ENCODE results near the gene C5orf46. TPM values are rescaled to one million over a fixed set of nuclear protein-coding genes. Genes with fewer than 3 reads are reported as not detected.
"Not testable (repeated sequence)": the region's sequence is repeated elsewhere in the genome, so short reads cannot be mapped to it uniquely, and the experiment has no call there.

Gene C5orf46
- total and polyA plus RNA-seq, 2 donors (not counting 1 experiment from before 2014, with no cell fraction given), result not detected

- no peaks in the 10 kb centered on the region for H3K79me2 ChIP-seq (ENCODE audit: control insufficient read depth, insufficient read depth, low read length)
- ChIA-PET POLR2A (no interaction called here), CTCF (interaction anchor here (1.1 kb wide), 1 partner anchor 18 kb away, joined by 3 read pairs; no protein-coding TSS in a partner anchor)
- H3K9me3 ChIP-seq (ENCODE audit: control extremely low read depth in 1 of 3, control insufficient read depth in 2 of 3, insufficient read depth in 1 of 3, low read length in 2 of 3), result no peaks in the 10 kb centered on the region
- no peak overlapping the region for H2AFZ ChIP-seq (ENCODE audit: insufficient read depth, low read depth, low read length, poor library complexity, severe bottlenecking)
- Mint-ChIP-seq H3K27me3 (no peaks in the 10 kb centered on the region), H3K4me1 (no peaks in the 10 kb centered on the region), H3K4me3 (no peak overlapping the region), H3K27ac (no peak overlapping the region), H3K9me3 (ENCODE audit: insufficient read depth) (no peaks in the 10 kb centered on the region)
- intact Hi-C loops (cut with micrococcal nuclease), result no loop called here
- no peaks in the 10 kb centered on the region for H3K36me3 ChIP-seq (replicated peaks in 1 of 2; ENCODE audit: control extremely low read depth in 1 of 2, control insufficient read depth in 1 of 2, extremely low read depth in 1 of 2, insufficient read depth in 2 of 2, low read length in 1 of 2)
- H3K4me3 ChIP-seq (ENCODE audit: control extremely low read depth in 1 of 5, extremely low read depth in 1 of 5, insufficient read depth in 1 of 5, low read depth in 2 of 5, low read length in 4 of 5), result no peak overlapping the region
- no peak overlapping the region for H3K9ac ChIP-seq (ENCODE audit: low read length)
- TF ChIP-seq EZH2 (IDR thresholded peaks at IDR 0.05; ENCODE audit: borderline replicate concordance, insufficient read depth, low read depth, low read length, poor library complexity, severe bottlenecking) (no peak), CTCF (IDR thresholded peaks at IDR 0.05) (no peak)
- no peak overlapping the region for H3K27ac ChIP-seq (ENCODE audit: low read length in 2 of 2)
- no peak overlapping the region for H3K4me2 ChIP-seq (replicated peaks; ENCODE audit: low read depth, low read length, poor library complexity, severe bottlenecking)
- DNase-seq (no peak), ATAC-seq (ENCODE audit: low read depth) (no peak)
- H4K20me1 ChIP-seq (ENCODE audit: control insufficient read depth, insufficient read depth, low read length, poor library complexity, severe bottlenecking), result no peaks in the 10 kb centered on the region
- H3K4me1 ChIP-seq (ENCODE audit: control insufficient read depth in 2 of 2, insufficient read depth in 2 of 2, low read length in 2 of 2), result no peaks in the 10 kb centered on the region
- no peaks in the 10 kb centered on the region for H3K27me3 ChIP-seq (replicated peaks in 1 of 4; ENCODE audit: control extremely low read depth in 1 of 4, control insufficient read depth in 3 of 4, insufficient read depth in 4 of 4, low read length in 3 of 4)
Measured at GRCh38 chr5:147876141-147876540, 30.2 kb downstream of the C5orf46 start.

- H2AFZ ChIP-seq (ENCODE audit: insufficient read depth, low read depth, low read length, poor library complexity, severe bottlenecking), result no peak overlapping the region
- no peaks in the 10 kb centered on the region for H3K36me3 ChIP-seq (replicated peaks in 1 of 2; ENCODE audit: control extremely low read depth in 1 of 2, control insufficient read depth in 1 of 2, extremely low read depth in 1 of 2, insufficient read depth in 2 of 2, low read length in 1 of 2)
- ChIA-PET CTCF (no interaction called here), POLR2A (no interaction called here)
- Mint-ChIP-seq H3K27me3 (no peaks in the 10 kb centered on the region), H3K4me3 (no peak overlapping the region), H3K9me3 (ENCODE audit: insufficient read depth) (no peaks in the 10 kb centered on the region), H3K4me1 (no peaks in the 10 kb centered on the region), H3K27ac (no peak overlapping the region)
- no peaks in the 10 kb centered on the region for H3K4me1 ChIP-seq (ENCODE audit: control insufficient read depth in 2 of 2, insufficient read depth in 2 of 2, low read length in 2 of 2)
- no peak for DNase-seq
- H3K27ac ChIP-seq (ENCODE audit: low read length in 2 of 2), result no peak overlapping the region
- no peaks in the 10 kb centered on the region for H3K27me3 ChIP-seq (replicated peaks in 1 of 4; ENCODE audit: control extremely low read depth in 1 of 4, control insufficient read depth in 3 of 4, insufficient read depth in 4 of 4, low read length in 3 of 4)
- WGBS (ENCODE audit: insufficient coverage), result 60% methylated on average over 2 of the region's 3 CpGs
- H4K20me1 ChIP-seq (ENCODE audit: control insufficient read depth, insufficient read depth, low read length, poor library complexity, severe bottlenecking), result no peaks in the 10 kb centered on the region
- no peak for ATAC-seq (ENCODE audit: low read depth)
- no peak for TF ChIP-seq EZH2 (IDR thresholded peaks at IDR 0.05; ENCODE audit: borderline replicate concordance, insufficient read depth, low read depth, low read length, poor library complexity, severe bottlenecking)
- no peak for TF ChIP-seq CTCF (IDR thresholded peaks at IDR 0.05)
- no peak overlapping the region for H3K4me2 ChIP-seq (replicated peaks; ENCODE audit: low read depth, low read length, poor library complexity, severe bottlenecking)
- H3K4me3 ChIP-seq (ENCODE audit: control extremely low read depth in 1 of 5, extremely low read depth in 1 of 5, insufficient read depth in 1 of 5, low read depth in 2 of 5, low read length in 4 of 5), result no peak overlapping the region
- no peaks in the 10 kb centered on the region for H3K79me2 ChIP-seq (ENCODE audit: control insufficient read depth, insufficient read depth, low read length)
- intact Hi-C loops (cut with micrococcal nuclease), result no loop called here
- H3K9me3 ChIP-seq (ENCODE audit: control extremely low read depth in 1 of 3, control insufficient read depth in 2 of 3, insufficient read depth in 1 of 3, low read length in 2 of 3), result no peaks in the 10 kb centered on the region
- no peak overlapping the region for H3K9ac ChIP-seq (ENCODE audit: low read length)
Measured at GRCh38 chr5:147874910-147875367, 31.4 kb downstream of the C5orf46 start.

- H3K4me3 ChIP-seq (ENCODE audit: control extremely low read depth in 1 of 5, extremely low read depth in 1 of 5, insufficient read depth in 1 of 5, low read depth in 2 of 5, low read length in 4 of 5); H3K27me3 ChIP-seq (replicated peaks in 1 of 4; ENCODE audit: control extremely low read depth in 1 of 4, control insufficient read depth in 3 of 4, insufficient read depth in 4 of 4, low read length in 3 of 4); H3K27me3 Mint-ChIP-seq; H3K36me3 ChIP-seq (replicated peaks in 1 of 2; ENCODE audit: control extremely low read depth in 1 of 2, control insufficient read depth in 1 of 2, extremely low read depth in 1 of 2, insufficient read depth in 2 of 2, low read length in 1 of 2); H3K4me1 ChIP-seq (ENCODE audit: control insufficient read depth in 2 of 2, insufficient read depth in 2 of 2, low read length in 2 of 2); H3K79me2 ChIP-seq (ENCODE audit: control insufficient read depth, insufficient read depth, low read length); CTCF ChIA-PET; intact Hi-C loops (cut with micrococcal nuclease); H3K4me1 Mint-ChIP-seq; H3K4me2 ChIP-seq (replicated peaks; ENCODE audit: low read depth, low read length, poor library complexity, severe bottlenecking); H2AFZ ChIP-seq (ENCODE audit: insufficient read depth, low read depth, low read length, poor library complexity, severe bottlenecking); POLR2A ChIA-PET; H4K20me1 ChIP-seq (ENCODE audit: control insufficient read depth, insufficient read depth, low read length, poor library complexity, severe bottlenecking); H3K27ac Mint-ChIP-seq; DNase-seq; H3K9me3 ChIP-seq (ENCODE audit: control extremely low read depth in 1 of 3, control insufficient read depth in 2 of 3, insufficient read depth in 1 of 3, low read length in 2 of 3); H3K9me3 Mint-ChIP-seq (ENCODE audit: insufficient read depth); H3K27ac ChIP-seq (ENCODE audit: low read length in 2 of 2); H3K9ac ChIP-seq (ENCODE audit: low read length); ATAC-seq (ENCODE audit: low read depth); H3K4me3 Mint-ChIP-seq: not testable (repeated sequence)
- WGBS (ENCODE audit: insufficient coverage), result 100% methylated on average over 4 of the region's 8 CpGs
Measured at GRCh38 chr5:147874118-147874875, 32.0 kb downstream of the C5orf46 start.

All from B cell (primary cell).